Hepatocyte (in vitro differentiated cells): ENCODE data around the gene ANKS1B. TPM values are rescaled to one million over a fixed set of nuclear protein-coding genes. Genes with fewer than 3 reads are reported as not detected.

ENCODE experiments used
- DNase-seq: peaks from one replicate; pipeline ENCODE4 v3.0.0-alpha.2; 2016; ENCODE audit warnings: low spot score
- H2AFZ ChIP-seq: fragments of 200-600 bp; sonication (generic); 2 replicates; pipeline ENCODE4 v1.6.0; 2016; ENCODE audit warnings: antibody characterized with exemption, mild to moderate bottlenecking
- H3K27ac ChIP-seq: fragments of 200-600 bp; sonication (generic); 2 replicates; pipeline ENCODE4 v1.5.1; 2016; ENCODE audit warnings: mild to moderate bottlenecking
- H3K27me3 ChIP-seq: fragments of 200-600 bp; sonication (generic); 2 replicates; pipeline ENCODE4 v1.6.1; 2016
- H3K36me3 ChIP-seq: fragments of 200-600 bp; sonication (generic); replicated peaks from 2 replicates; pipeline ENCODE4 v1.5.1; 2016; ENCODE audit warnings: low read depth; ENCODE audit not compliant: insufficient read depth
- H3K4me1 ChIP-seq: fragments of 200-600 bp; sonication (generic); 2 replicates; pipeline ENCODE4 v1.5.1; 2016; ENCODE audit warnings: mild to moderate bottlenecking, moderate library complexity; ENCODE audit not compliant: insufficient read depth
- H3K4me2 ChIP-seq: fragments of 200-600 bp; sonication (generic); 2 replicates; pipeline ENCODE4 v1.6.0; 2016
- H3K4me3 ChIP-seq: fragments of 200-600 bp; sonication (generic); 2 replicates; pipeline ENCODE4 v1.5.1; 2016; ENCODE audit warnings: mild to moderate bottlenecking
- H3K79me2 ChIP-seq: fragments of 200-600 bp; sonication (generic); 2 replicates; pipeline ENCODE4 v1.6.0; 2017; ENCODE audit warnings: mild to moderate bottlenecking
- H3K9me2 ChIP-seq: fragments of 200-600 bp; sonication (generic); replicated peaks from 2 replicates; pipeline ENCODE4 v1.6.0; 2017; ENCODE audit warnings: mild to moderate bottlenecking; ENCODE audit not compliant: insufficient read depth
- H3K9me3 ChIP-seq: fragments of 200-600 bp; sonication (generic); 2 replicates; pipeline ENCODE4 v1.5.1; 2016; ENCODE audit warnings: low read depth, mild to moderate bottlenecking
- H4K20me1 ChIP-seq: fragments of 200-600 bp; sonication (generic); 2 replicates; pipeline ENCODE4 v1.6.0; 2016; ENCODE audit warnings: mild to moderate bottlenecking; ENCODE audit not compliant: insufficient read depth, poor library complexity, severe bottlenecking
- CTCF ChIP-seq: fragments of 200-600 bp; sonication (generic); IDR thresholded peaks from 2 replicates; pipeline ENCODE4 v1.5.1; 2016; ENCODE audit warnings: antibody characterized with exemption, mild to moderate bottlenecking; ENCODE audit not compliant: poor library complexity
- EZH2 ChIP-seq: fragments of 200-600 bp; sonication (generic); IDR thresholded peaks from 2 replicates; pipeline ENCODE4 v1.6.1; 2016; ENCODE audit warnings: antibody characterized with exemption, mild to moderate bottlenecking, borderline replicate concordance
- EZH2phosphoT487 ChIP-seq: fragments of 200-600 bp; sonication (generic); IDR thresholded peaks from one replicate; pipeline ENCODE4 v1.6.1; 2018; ENCODE audit warnings: antibody characterized with exemption, mild to moderate bottlenecking, low read depth, moderate library complexity; ENCODE audit not compliant: unreplicated experiment, severe bottlenecking
- WGBS: methylation state at CpG from one replicate; pipeline ENCODE4 v1.1.6; 2016; ENCODE audit warnings: low lambda C conversion rate; ENCODE audit errors: missing lambda C conversion rate; 5-methylcytosine and 5-hydroxymethylcytosine counted together
- polyA plus RNA-seq: library from polyadenylated mRNA; unstranded; fragments of >200 nt; fragmentation: Nextera tagmentation; extraction: Ambion mirVana; gene quantifications from 2 replicates; pipeline ENCODE4 v1.2.1, GENCODE V29; 2016
- total RNA-seq: library from RNA; depleted of rRNA; stranded (reverse); fragments of >200 nt; gene quantifications from 2 replicates; pipeline ENCODE4 v1.2.3, GENCODE V29; 2014

ANKS1B gene
- total and polyA plus RNA-seq, 2 experiments from 2014 or later: 1.6 to 2.2 TPM

DNA sequence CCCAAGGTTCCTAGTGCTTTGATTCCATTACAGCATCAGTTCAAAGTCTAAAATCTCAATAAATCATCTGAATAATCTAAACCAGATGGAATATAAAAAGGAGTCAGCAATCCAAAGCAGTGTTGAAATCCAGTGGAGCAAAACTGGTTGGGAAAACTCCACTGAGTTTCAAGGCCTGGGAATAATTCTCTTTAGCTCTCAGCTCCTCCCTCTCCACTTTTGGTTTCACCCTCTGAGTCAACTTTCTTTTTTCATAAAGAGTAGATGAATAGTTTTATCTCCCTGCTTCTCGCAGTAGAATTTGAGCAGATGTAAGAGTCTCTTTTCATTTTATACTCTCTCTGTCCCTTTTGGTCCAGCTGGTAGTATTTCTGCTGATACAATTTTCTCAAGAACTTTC, 1001.1 kb downstream of the ANKS1B start:
- WGBS: 83% methylated on average over 1 of the region's 1 CpG
- DNase-seq: no peak
- Histone ChIP-seq H3K36me3 (no peaks in the 10 kb centered on the region), H2AFZ (no peak overlapping the region), H4K20me1 (no peaks in the 10 kb centered on the region), H3K27me3 (no peaks in the 10 kb centered on the region), H3K27ac (no peak overlapping the region), H3K4me3 (no peak overlapping the region), H3K9me2 (no peaks in the 10 kb centered on the region), H3K9me3 (no peaks in the 10 kb centered on the region), H3K4me1 (no peaks in the 10 kb centered on the region), H3K79me2 (no peaks in the 10 kb centered on the region), H3K4me2 (no peak overlapping the region)
- TF ChIP-seq CTCF: no peak
- TF ChIP-seq EZH2phosphoT487: no peak
- no peak for TF ChIP-seq EZH2

GRCh38 chr12:98980508-98980907, 1004.2 kb downstream of the ANKS1B start:
- H3K27ac ChIP-seq: no peak overlapping the region
- no peaks in the 10 kb centered on the region for H3K27me3 ChIP-seq
- H3K79me2 ChIP-seq: no peaks in the 10 kb centered on the region
- no peaks in the 10 kb centered on the region for H3K9me2 ChIP-seq
- no peaks in the 10 kb centered on the region for H3K36me3 ChIP-seq
- no peaks in the 10 kb centered on the region for H4K20me1 ChIP-seq
- no peak for DNase-seq
- no peak overlapping the region for H3K4me3 ChIP-seq
- H3K4me1 ChIP-seq: no peaks in the 10 kb centered on the region
- TF ChIP-seq CTCF (no peak), EZH2 (no peak), EZH2phosphoT487 (no peak)
- H2AFZ ChIP-seq: no peak overlapping the region
- H3K4me2 ChIP-seq: no peak overlapping the region
- no peaks in the 10 kb centered on the region for H3K9me3 ChIP-seq

GRCh38 chr12:98977186-98977585, 1007.5 kb downstream of the ANKS1B start:
- Histone ChIP-seq H3K9me2 (no peaks in the 10 kb centered on the region), H4K20me1 (no peaks in the 10 kb centered on the region), H2AFZ (no peak overlapping the region), H3K9me3 (no peaks in the 10 kb centered on the region), H3K79me2 (no peaks in the 10 kb centered on the region), H3K4me3 (no peak overlapping the region), H3K27me3 (no peaks in the 10 kb centered on the region), H3K4me2 (no peak overlapping the region), H3K36me3 (no peaks in the 10 kb centered on the region), H3K4me1 (no peaks in the 10 kb centered on the region), H3K27ac (no peak overlapping the region)
- 76% methylated on average over 2 of the region's 2 CpGs for WGBS
- no peak for DNase-seq
- TF ChIP-seq CTCF: no peak
- TF ChIP-seq EZH2phosphoT487: no peak
- TF ChIP-seq EZH2: no peak

GRCh38 chr12:98974767-98975381, 1009.9 kb downstream of the ANKS1B start:
- Histone ChIP-seq H3K9me3 (no peaks in the 10 kb centered on the region), H3K27ac (no peak overlapping the region), H3K36me3 (no peaks in the 10 kb centered on the region), H3K79me2 (no peaks in the 10 kb centered on the region), H3K27me3 (no peaks in the 10 kb centered on the region), H3K4me3 (no peak overlapping the region), H2AFZ (no peak overlapping the region), H3K4me1 (no peaks in the 10 kb centered on the region), H3K9me2 (no peaks in the 10 kb centered on the region), H3K4me2 (no peak overlapping the region), H4K20me1 (no peaks in the 10 kb centered on the region)
- DNase-seq: no peak
- no peak for TF ChIP-seq CTCF
